HepG2 (cell line): ENCODE measurements around the gene PRKN. TPM values are rescaled to one million over a fixed set of nuclear protein-coding genes. Genes with fewer than 3 reads are reported as not detected.

Experiments used
- ATAC-seq: fragments of 200-7000 bp; cut with Tn5 transposase; 3 replicates; pipeline ENCODE4 v1.9.1; 2020; ENCODE audit warnings: mild to moderate bottlenecking, moderate library complexity
- BruUV-seq: library from RNA; stranded (reverse); fragments of 400-500 nt; replicated peaks from 2 replicates; lab custom pipeline; 2021; lab: Mats Ljungman, UMichigan
- CTCF ChIA-PET: fragments of 300-600 bp; formaldehyde crosslinking; extraction: SDS; loops from one replicate; lab custom pipeline; 2021; ENCODE audit warnings: low total read pairs, inconsistent platforms, low intra/inter-chr PET ratio; lab: Yijun Ruan, JAX
- POLR2A ChIA-PET: fragments of 350-600 bp; sonication (Branson Sonifier 250); formaldehyde crosslinking; loops from one replicate; lab custom pipeline; 2020; ENCODE audit warnings: antibody characterized with exemption, inconsistent platforms; lab: Yijun Ruan, JAX
- DNase-seq: peaks from one replicate; pipeline ENCODE4 v3.0.0-alpha.2; 2015; ENCODE audit warnings: low spot score
- FAIRE-seq: peaks from 3 replicates; lab custom pipeline; 2011; peaks lifted over from hg19 to GRCh38; lab: Jason Lieb, UNC
- H2AFZ ChIP-seq: one replicate; pipeline ENCODE4 v1.6.1; 2011; ENCODE audit warnings: low read length, inconsistent platforms
- H3K27ac ChIP-seq: fragments of 300-600 bp; 3 replicates; pipeline ENCODE4 v1.8.0; 2011; ENCODE audit warnings: mixed run types, mild to moderate bottlenecking, mixed read lengths, low read length, inconsistent platforms; ENCODE audit not compliant: insufficient read depth; ENCODE audit errors: extremely low read length
- H3K27me3 ChIP-seq, 2 experiments: fragments of 200-600 bp in 1 of 2; 2 replicates in 1 of 2; 3 replicates in 1 of 2; pipeline versions ENCODE4 v1.6.0 to v1.8.0; 2011; ENCODE audit warnings: low read length in 2 of 2, mild to moderate bottlenecking in 2 of 2, moderate library complexity in 2 of 2, inconsistent platforms in 1 of 2; ENCODE audit not compliant: insufficient read depth in 2 of 2, control insufficient read depth in 1 of 2
- H3K36me3 ChIP-seq, 2 experiments: fragments of 200-600 bp in 1 of 2; replicated peaks in 1 of 2; 2 replicates in 1 of 2; 3 replicates in 1 of 2; pipeline versions ENCODE4 v1.5.1 to v1.8.0; 2011; ENCODE audit warnings: low read length in 2 of 2, inconsistent platforms in 1 of 2; ENCODE audit not compliant: insufficient read depth in 2 of 2, control insufficient read depth in 1 of 2
- H3K4me1 ChIP-seq: 2 replicates; pipeline ENCODE4 v1.5.1; 2012; ENCODE audit warnings: low read length, inconsistent platforms; ENCODE audit not compliant: insufficient read depth
- H3K4me2 ChIP-seq: 2 replicates; pipeline ENCODE4 v1.6.0; 2011; ENCODE audit warnings: low read depth, low read length, inconsistent platforms
- H3K4me3 ChIP-seq, 3 experiments: fragments of 200-600 bp in 1 of 3; sonication (generic), shearing (Covaris generic) in 1 of 3; replicated peaks in 1 of 3; 2 replicates each; pipeline ENCODE4 v1.5.1; 2011 to 2016; ENCODE audit warnings: low read length in 3 of 3, inconsistent platforms in 2 of 3, low read depth in 2 of 3, mild to moderate bottlenecking in 2 of 3, control low read depth in 1 of 3, mixed read lengths in 1 of 3; ENCODE audit not compliant: insufficient read depth in 1 of 3
- H3K79me2 ChIP-seq: one replicate; pipeline ENCODE4 v1.6.1; 2011; ENCODE audit warnings: low read length, inconsistent platforms; ENCODE audit not compliant: insufficient read depth
- H3K9ac ChIP-seq: 2 replicates; pipeline ENCODE4 v1.6.0; 2011; ENCODE audit warnings: mild to moderate bottlenecking, low read depth, low read length, inconsistent platforms; ENCODE audit not compliant: insufficient read depth
- H3K9me3 ChIP-seq: 2 replicates; pipeline ENCODE4 v1.5.1; 2012; ENCODE audit warnings: mild to moderate bottlenecking, low read length
- H4K20me1 ChIP-seq: 2 replicates; pipeline ENCODE4 v1.6.0; 2011; ENCODE audit warnings: inconsistent platforms, mild to moderate bottlenecking, low read length, moderate library complexity; ENCODE audit not compliant: insufficient read depth
- CCAR2 ChIP-seq: fragments of 200-400 bp; formaldehyde crosslinking; optimal IDR thresholded peaks from 2 replicates; pipeline ENCODE3; 2018; ENCODE audit warnings: low read depth, mild to moderate bottlenecking, low read length, moderate library complexity
- JUND ChIP-seq: sonication (generic); formaldehyde crosslinking; IDR thresholded peaks from 2 replicates; pipeline ENCODE4 v1.8.0; 2022; ENCODE audit warnings: mild to moderate bottlenecking, missing genetic modification reagents
- MIXL1 ChIP-seq: IDR thresholded peaks from 2 replicates; pipeline ENCODE4 v1.6.1; 2016
- MTF1 ChIP-seq: sonication (generic); formaldehyde crosslinking; IDR thresholded peaks from 2 replicates; pipeline ENCODE4 v1.5.0; 2020; ENCODE audit warnings: missing genetic modification reagents
- MXI1 ChIP-seq: IDR thresholded peaks from 3 replicates; pipeline ENCODE4 v1.6.1; 2012; ENCODE audit warnings: low read depth, low read length, inconsistent platforms, borderline replicate concordance
- NRL ChIP-seq: sonication (generic); formaldehyde crosslinking; IDR thresholded peaks from 2 replicates; pipeline ENCODE4 v1.5.0; 2020; ENCODE audit warnings: missing genetic modification reagents, mild to moderate bottlenecking, moderate library complexity, borderline replicate concordance
- PTBP1 ChIP-seq: fragments of 200-400 bp; formaldehyde crosslinking; IDR thresholded peaks from 2 replicates; pipeline ENCODE4 v1.6.1; 2018; ENCODE audit warnings: low read length, low read depth; ENCODE audit not compliant: poor library complexity, severe bottlenecking
- REPIN1 ChIP-seq: sonication (generic); formaldehyde crosslinking; IDR thresholded peaks from 2 replicates; pipeline ENCODE4 v1.8.0; 2022; ENCODE audit warnings: missing genetic modification reagents, low read depth, mild to moderate bottlenecking, borderline replicate concordance
- RFXAP ChIP-seq: sonication (generic); formaldehyde crosslinking; IDR thresholded peaks from 2 replicates; pipeline ENCODE4 v1.4.0; 2020; ENCODE audit warnings: missing genetic modification reagents, borderline replicate concordance
- TCF12 ChIP-seq, 2 experiments: fragments of 450-650 bp in 1 of 2; sonication (generic) in 1 of 2; formaldehyde crosslinking in 1 of 2; IDR thresholded peaks; 2 replicates each; pipeline versions ENCODE4 v1.6.1 to v1.8.0; 2017 to 2022; ENCODE audit warnings: antibody characterized with exemption in 1 of 2, mild to moderate bottlenecking in 1 of 2, missing genetic modification reagents in 1 of 2, moderate library complexity in 1 of 2
- ZNF777 ChIP-seq: sonication (generic); formaldehyde crosslinking; IDR thresholded peaks from 2 replicates; pipeline ENCODE4 v1.4.0; 2020; ENCODE audit warnings: missing genetic modification reagents
- ZNF891 ChIP-seq: sonication (generic); formaldehyde crosslinking; IDR thresholded peaks from 2 replicates; pipeline ENCODE4 v1.5.0; 2020; ENCODE audit warnings: mild to moderate bottlenecking, missing genetic modification reagents
- ZSCAN29 ChIP-seq: sonication (generic); formaldehyde crosslinking; conservative IDR thresholded peaks from 2 replicates; pipeline ENCODE4 v1.4.0; 2020; ENCODE audit warnings: mild to moderate bottlenecking, missing genetic modification reagents
- WGBS: methylation state at CpG from one replicate; pipeline ENCODE4 v1.1.6; 2017; ENCODE audit warnings: low lambda C conversion rate; 5-methylcytosine and 5-hydroxymethylcytosine counted together
- in situ Hi-C: cut with HindIII; loops from 2 replicates; pipeline ENCODE4 v1.10.0; 2017; ENCODE audit warnings: low pct_unique_long_range_greater_than_20kb; ENCODE audit not compliant: extremely low pct_ligation_motif_present
- intact Hi-C: fragments of 100-400 bp; cut with micrococcal nuclease; formaldehyde crosslinking; loops from one replicate; pipeline ENCODE4 v1.10.0; 2022; ENCODE audit not compliant: unreplicated experiment
- polyA plus RNA-seq, 8 experiments: library from polyadenylated mRNA; depleted of rRNA in 3 of 8; stranded (reverse) in 7 of 8; unstranded in 1 of 8; fragments of >200 nt; fragmentation: Illumina TruSeq in 4 of 8; extraction: Trizol in 4 of 8; gene quantifications; 2 replicates each; pipeline versions ENCODE4 v1.2.1 to v1.2.3, GENCODE V29; 2011 to 2016; ENCODE audit warnings: low read depth in 4 of 8, missing spikeins in 1 of 8, mixed read lengths in 1 of 8; ENCODE audit not compliant: insufficient read depth in 1 of 8
- total RNA-seq, 5 experiments: library from RNA; depleted of rRNA; stranded (reverse); fragments of >200 nt; fragmentation: Illumina TruSeq; extraction: Trizol; gene quantifications; 2 replicates each; pipeline ENCODE4 v1.2.3, GENCODE V29; 2016; ENCODE audit warnings: low read depth in 1 of 5
- TF ChIP-seq, protein P1 (sequence below): fragments of 450-650 bp; IDR thresholded peaks from 2 replicates; pipeline ENCODE4 v1.6.1; 2017
- TF ChIP-seq, protein P2 (sequence below): sonication (generic); formaldehyde crosslinking; IDR thresholded peaks from 2 replicates; pipeline ENCODE4 v1.4.0; 2020; ENCODE audit warnings: missing genetic modification reagents, borderline replicate concordance

PRKN gene
- total and polyA plus RNA-seq, 2 of the 13 experiments (the other 11 are each of a cell fraction or from before 2014, with no cell fraction given), result 0.31 to 0.44 TPM

DNA sequence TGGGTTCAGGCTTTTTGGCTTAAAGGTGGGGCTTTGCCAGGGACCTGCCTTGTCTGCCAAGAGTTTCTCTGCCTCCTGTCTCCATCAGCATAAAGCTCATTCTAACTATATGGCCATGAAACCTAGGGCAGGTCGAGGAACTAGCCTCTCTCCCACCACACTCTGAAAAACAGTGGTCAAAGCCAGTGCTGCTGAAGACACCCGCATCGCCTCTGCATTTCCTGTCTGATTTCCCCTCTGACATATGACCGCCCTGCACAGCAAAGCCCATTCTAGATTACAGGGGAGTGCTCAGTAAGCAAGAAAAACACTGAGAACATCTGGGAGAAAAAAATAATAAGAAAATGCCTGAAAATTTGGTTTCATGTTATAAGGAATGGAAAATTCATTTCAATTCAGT is 573.6 kb downstream of the PRKN start:
- ChIA-PET POLR2A (no interaction called here), CTCF (no interaction called here)
- FAIRE-seq (no peak), ATAC-seq (no peak), DNase-seq (no peak)
- Histone ChIP-seq H3K4me1 (no peaks in the 10 kb centered on the region), H3K9me3 (peaks cover 5% of the 10 kb centered on the region; the same call in 1 of the 2 replicates), H3K27me3 (no peaks in the 10 kb centered on the region), H3K79me2 (no peaks in the 10 kb centered on the region), H3K27ac (no peak overlapping the region), H3K4me2 (no peak overlapping the region), H4K20me1 (no peaks in the 10 kb centered on the region), H2AFZ (no peak overlapping the region), H3K9ac (no peak overlapping the region), H3K4me3 (no peak overlapping the region), H3K36me3 (no peaks in the 10 kb centered on the region)
- in situ Hi-C loops, result no loop called here
- 61% methylated on average over 4 of the region's 4 CpGs for WGBS
- TF ChIP-seq, protein P1, sequence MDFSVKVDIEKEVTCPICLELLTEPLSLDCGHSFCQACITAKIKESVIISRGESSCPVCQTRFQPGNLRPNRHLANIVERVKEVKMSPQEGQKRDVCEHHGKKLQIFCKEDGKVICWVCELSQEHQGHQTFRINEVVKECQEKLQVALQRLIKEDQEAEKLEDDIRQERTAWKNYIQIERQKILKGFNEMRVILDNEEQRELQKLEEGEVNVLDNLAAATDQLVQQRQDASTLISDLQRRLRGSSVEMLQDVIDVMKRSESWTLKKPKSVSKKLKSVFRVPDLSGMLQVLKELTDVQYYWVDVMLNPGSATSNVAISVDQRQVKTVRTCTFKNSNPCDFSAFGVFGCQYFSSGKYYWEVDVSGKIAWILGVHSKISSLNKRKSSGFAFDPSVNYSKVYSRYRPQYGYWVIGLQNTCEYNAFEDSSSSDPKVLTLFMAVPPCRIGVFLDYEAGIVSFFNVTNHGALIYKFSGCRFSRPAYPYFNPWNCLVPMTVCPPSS, result no peak
- no peak for TF ChIP-seq ZNF777 (CRISPR knock-in tag)
- no peak for TF ChIP-seq TCF12 (IDR thresholded peaks at IDR 0.05)
- TF ChIP-seq TCF12 (CRISPR knock-in tag; IDR thresholded peaks at IDR 0.05), result no peak
- intact Hi-C loops, result no loop called here
- no TSS peak for BruUV-seq

DNA sequence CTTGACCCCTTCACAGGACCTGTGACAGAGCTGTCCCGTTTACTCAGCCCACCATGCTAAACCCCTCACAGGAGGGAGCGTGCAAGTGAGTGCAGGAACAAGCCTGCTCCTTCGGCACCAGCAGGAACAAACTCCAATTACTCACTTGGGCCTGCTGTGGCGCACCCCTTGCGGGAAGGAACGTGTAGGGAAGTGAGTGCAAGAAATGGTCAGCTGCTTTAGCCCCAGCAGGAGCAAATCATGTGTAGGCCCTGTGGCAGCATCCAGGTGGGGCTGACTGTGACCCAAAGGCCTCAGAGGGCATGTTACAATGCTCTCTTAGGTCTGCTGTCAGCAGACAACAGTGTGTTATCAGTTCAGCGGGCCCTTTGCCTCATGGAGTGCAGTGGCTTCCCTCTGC is 574.4 kb downstream of the PRKN start:
- intact Hi-C loops, result no loop called here
- no TSS peak for BruUV-seq
- POLR2A ChIA-PET, result no interaction called here

More for the DNA sequence above, 574.4 kb downstream of the PRKN start:
- FAIRE-seq, result no peak
- no peak for DNase-seq
- Histone ChIP-seq H3K4me2 (no peak overlapping the region), H3K27ac (no peak overlapping the region), H2AFZ (no peak overlapping the region), H3K4me3 (no peak overlapping the region), H3K4me1 (no peaks in the 10 kb centered on the region), H3K27me3 (no peaks in the 10 kb centered on the region), H3K79me2 (no peaks in the 10 kb centered on the region), H4K20me1 (no peaks in the 10 kb centered on the region), H3K9me3 (no peaks in the 10 kb centered on the region; the same call in 1 of the 2 replicates), H3K9ac (no peak overlapping the region), H3K36me3 (no peaks in the 10 kb centered on the region)
- TF ChIP-seq PTBP1 (no peak), JUND (CRISPR knock-in tag) (no peak), NRL (CRISPR knock-in tag) (no peak), MIXL1 (no peak), CCAR2 (no peak), MXI1 (no peak), RFXAP (CRISPR knock-in tag) (no peak), ZSCAN29 (CRISPR knock-in tag) (no peak), REPIN1 (CRISPR knock-in tag) (no peak), ZNF891 (CRISPR knock-in tag) (no peak), MTF1 (CRISPR knock-in tag) (no peak)
- TF ChIP-seq, protein P2, sequence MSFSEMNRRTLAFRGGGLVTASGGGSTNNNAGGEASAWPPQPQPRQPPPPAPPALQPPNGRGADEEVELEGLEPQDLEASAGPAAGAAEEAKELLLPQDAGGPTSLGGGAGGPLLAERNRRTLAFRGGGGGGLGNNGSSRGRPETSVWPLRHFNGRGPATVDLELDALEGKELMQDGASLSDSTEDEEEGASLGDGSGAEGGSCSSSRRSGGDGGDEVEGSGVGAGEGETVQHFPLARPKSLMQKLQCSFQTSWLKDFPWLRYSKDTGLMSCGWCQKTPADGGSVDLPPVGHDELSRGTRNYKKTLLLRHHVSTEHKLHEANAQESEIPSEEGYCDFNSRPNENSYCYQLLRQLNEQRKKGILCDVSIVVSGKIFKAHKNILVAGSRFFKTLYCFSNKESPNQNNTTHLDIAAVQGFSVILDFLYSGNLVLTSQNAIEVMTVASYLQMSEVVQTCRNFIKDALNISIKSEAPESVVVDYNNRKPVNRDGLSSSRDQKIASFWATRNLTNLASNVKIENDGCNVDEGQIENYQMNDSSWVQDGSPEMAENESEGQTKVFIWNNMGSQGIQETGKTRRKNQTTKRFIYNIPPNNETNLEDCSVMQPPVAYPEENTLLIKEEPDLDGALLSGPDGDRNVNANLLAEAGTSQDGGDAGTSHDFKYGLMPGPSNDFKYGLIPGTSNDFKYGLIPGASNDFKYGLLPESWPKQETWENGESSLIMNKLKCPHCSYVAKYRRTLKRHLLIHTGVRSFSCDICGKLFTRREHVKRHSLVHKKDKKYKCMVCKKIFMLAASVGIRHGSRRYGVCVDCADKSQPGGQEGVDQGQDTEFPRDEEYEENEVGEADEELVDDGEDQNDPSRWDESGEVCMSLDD (CRISPR knock-in tag), result no peak
- CTCF ChIA-PET, result no interaction called here
- in situ Hi-C loops, result no loop called here
- ATAC-seq, result no peak; the same call in 2 of the 3 replicates
- 17% methylated on average over 6 of the region's 7 CpGs for WGBS
